ENCODE measurements around the gene ICE1. TPM values are rescaled to one million over a fixed set of nuclear protein-coding genes. Genes with fewer than 3 reads are reported as not detected.

Gene ICE1
- total RNA-seq, 1 donor from 2014 or later = 36.4 TPM

DNA sequence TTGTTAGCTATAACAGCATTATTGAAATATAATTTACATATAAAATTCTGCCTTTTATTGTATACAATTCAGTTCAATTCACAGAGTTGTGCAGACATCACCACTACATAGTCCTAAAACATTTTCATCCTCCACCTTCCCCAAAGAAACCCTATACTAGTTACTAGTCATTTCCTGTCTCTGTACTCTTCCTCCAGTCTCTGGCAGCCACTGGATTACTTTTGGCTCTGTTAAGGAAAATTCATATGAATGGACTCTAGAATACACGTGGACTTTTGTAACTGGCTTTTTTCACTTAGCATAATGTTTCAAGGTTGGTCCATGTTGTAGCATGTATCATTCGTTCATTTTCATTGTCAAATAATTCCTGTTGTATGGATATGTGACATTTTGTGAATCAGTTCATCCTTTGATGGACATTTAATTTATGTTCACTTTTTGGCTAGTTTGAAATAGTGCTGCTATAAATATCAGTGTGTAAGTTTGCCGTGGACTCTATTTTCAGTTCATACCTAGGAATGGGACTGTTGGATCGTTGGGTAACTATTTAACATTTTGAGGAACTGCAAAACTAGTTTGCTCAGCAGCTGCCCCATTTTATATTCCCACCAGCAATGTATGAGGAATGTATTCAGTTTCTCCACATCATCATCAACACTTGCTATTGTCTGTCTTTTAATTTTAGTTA is 9.7 kb downstream of the ICE1 start:
- Mint-ChIP-seq H3K27ac (ENCODE audit: unreplicated experiment) (peak overlapping the region; percentile 89), H3K36me3 (ENCODE audit: low read depth) (peaks cover 2% of the 10 kb centered on the region), H3K4me3 (ENCODE audit: unreplicated experiment) (peak overlapping the region; percentile 26), H3K9me3 (ENCODE audit: low read depth) (no peaks in the 10 kb centered on the region), H3K27me3 (ENCODE audit: low read depth) (no peaks in the 10 kb centered on the region), H3K4me1 (ENCODE audit: low read depth) (peaks cover 70% of the 10 kb centered on the region)
- no peak for DNase-seq (ENCODE audit: low spot score)
- TF ChIP-seq, protein P1, sequence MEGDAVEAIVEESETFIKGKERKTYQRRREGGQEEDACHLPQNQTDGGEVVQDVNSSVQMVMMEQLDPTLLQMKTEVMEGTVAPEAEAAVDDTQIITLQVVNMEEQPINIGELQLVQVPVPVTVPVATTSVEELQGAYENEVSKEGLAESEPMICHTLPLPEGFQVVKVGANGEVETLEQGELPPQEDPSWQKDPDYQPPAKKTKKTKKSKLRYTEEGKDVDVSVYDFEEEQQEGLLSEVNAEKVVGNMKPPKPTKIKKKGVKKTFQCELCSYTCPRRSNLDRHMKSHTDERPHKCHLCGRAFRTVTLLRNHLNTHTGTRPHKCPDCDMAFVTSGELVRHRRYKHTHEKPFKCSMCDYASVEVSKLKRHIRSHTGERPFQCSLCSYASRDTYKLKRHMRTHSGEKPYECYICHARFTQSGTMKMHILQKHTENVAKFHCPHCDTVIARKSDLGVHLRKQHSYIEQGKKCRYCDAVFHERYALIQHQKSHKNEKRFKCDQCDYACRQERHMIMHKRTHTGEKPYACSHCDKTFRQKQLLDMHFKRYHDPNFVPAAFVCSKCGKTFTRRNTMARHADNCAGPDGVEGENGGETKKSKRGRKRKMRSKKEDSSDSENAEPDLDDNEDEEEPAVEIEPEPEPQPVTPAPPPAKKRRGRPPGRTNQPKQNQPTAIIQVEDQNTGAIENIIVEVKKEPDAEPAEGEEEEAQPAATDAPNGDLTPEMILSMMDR (IDR thresholded peaks at IDR 0.05) = no peak

DNA sequence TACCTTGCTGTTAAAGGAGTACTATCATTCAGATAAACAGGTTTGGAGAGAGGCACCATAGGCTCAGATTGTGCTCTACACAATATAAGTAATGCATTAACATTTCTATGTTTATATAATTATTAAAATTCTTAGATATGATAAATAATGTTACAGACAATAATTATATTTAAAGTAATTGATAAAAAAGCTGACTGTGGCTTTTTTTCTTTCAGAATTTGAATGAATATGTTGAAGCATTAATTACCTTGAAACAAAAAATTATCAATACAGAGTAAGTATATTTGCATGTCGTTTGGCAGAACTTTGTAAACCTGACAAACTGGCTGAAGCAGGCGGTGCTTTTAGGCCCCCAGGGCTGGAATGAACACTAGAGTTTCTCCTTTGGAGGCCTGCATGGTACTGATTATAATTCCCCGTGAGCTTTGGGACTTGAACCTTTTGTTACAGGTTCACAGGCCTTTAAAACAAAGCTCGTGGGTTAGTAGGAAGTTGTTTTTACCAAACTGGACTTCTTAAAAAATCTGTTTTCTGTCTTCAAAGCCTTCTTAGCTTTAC is 13.8 kb downstream of the ICE1 start:
- Mint-ChIP-seq H3K4me1 (ENCODE audit: low read depth) (peaks cover 40% of the 10 kb centered on the region), H3K9me3 (ENCODE audit: low read depth) (no peaks in the 10 kb centered on the region), H3K36me3 (ENCODE audit: low read depth) (peaks cover 4% of the 10 kb centered on the region), H3K27me3 (ENCODE audit: low read depth) (no peaks in the 10 kb centered on the region), H3K27ac (ENCODE audit: unreplicated experiment) (no peak overlapping the region), H3K4me3 (ENCODE audit: unreplicated experiment) (no peak overlapping the region)
- TF ChIP-seq, protein P1 (IDR thresholded peaks at IDR 0.05) = no peak
- DNase-seq (ENCODE audit: low spot score) = no peak

DNA sequence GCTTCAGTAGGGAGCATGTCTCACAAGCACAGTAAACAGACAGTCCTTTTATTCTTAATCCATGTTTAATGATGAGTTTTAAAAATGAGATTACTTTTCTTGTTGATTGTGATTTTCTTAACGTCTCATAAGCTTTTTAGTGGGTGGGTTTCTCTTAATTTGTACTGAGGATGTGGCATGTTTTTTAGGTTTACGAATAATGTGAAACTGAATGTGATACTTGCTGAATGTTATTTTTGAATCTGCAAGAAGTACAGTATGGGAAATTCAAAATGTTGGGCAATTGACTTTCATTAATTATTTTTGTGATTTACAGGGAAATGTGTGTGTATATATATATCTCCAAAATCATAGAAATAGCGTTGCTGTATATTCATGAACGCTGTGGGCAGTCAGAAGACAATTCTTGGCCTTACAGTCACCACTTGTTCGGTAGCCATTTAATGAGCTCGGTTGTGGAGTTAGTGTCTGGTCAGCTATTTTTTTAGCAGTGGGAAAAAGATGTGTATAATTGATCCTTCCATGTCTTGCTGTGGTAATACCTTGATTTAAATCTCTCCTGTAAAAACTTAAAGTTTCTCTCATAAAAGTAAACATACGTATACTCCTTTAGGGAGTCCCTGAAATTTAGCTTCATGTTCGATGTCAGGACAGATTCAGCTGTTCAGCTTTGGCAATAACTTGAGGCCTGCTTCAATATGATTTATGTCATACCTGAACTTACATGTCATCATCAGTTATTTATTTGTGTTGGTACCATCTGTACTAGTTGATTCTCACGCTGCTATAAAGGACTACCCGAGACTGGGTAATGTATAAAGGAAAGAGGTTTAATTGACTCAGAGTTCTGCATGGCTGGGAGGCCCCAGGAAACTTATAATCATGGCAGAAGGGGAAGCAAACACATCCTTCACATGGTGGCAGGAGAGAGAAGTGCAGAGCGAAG is 15.0 kb downstream of the ICE1 start:
- Mint-ChIP-seq H3K27me3 (ENCODE audit: low read depth) (no peaks in the 10 kb centered on the region), H3K9me3 (ENCODE audit: low read depth) (no peaks in the 10 kb centered on the region), H3K4me1 (ENCODE audit: low read depth) (peaks cover 28% of the 10 kb centered on the region), H3K36me3 (ENCODE audit: low read depth) (peaks cover 12% of the 10 kb centered on the region), H3K27ac (ENCODE audit: unreplicated experiment) (no peak overlapping the region), H3K4me3 (ENCODE audit: unreplicated experiment) (no peak overlapping the region)
- DNase-seq (ENCODE audit: low spot score) = no peak
- TF ChIP-seq, protein P1 (IDR thresholded peaks at IDR 0.05) = no peak

DNA sequence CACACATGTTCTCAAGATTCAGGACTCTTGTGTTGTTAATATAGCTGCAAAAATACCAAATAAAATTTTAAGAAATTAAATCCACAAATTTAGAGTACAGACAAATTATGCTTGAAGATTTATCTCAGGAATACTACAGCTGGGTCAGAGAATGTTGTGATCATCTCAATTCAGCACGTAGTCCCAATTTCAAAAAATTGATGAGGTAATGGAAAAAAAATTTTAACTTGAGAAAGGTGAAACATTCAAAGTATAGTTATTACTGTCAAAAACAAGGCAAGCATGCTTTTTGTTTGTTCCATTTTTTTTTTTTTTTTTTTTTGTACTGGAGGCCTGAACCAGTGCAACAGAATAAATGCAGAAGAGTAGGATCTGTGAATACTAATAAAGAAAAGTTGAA is 29.4 kb downstream of the ICE1 start:
- no peak overlapping the region for H3K4me3 Mint-ChIP-seq (ENCODE audit: unreplicated experiment)
- no peaks in the 10 kb centered on the region for H3K9me3 Mint-ChIP-seq (ENCODE audit: low read depth)
- peaks cover 2% of the 10 kb centered on the region for H3K4me1 Mint-ChIP-seq (ENCODE audit: low read depth)
- H3K27ac Mint-ChIP-seq (ENCODE audit: unreplicated experiment) = no peak overlapping the region
- H3K27me3 Mint-ChIP-seq (ENCODE audit: low read depth) = no peaks in the 10 kb centered on the region
- DNase-seq (ENCODE audit: low spot score) = no peak
- peaks cover 18% of the 10 kb centered on the region for H3K36me3 Mint-ChIP-seq (ENCODE audit: low read depth)
- TF ChIP-seq, protein P1 (IDR thresholded peaks at IDR 0.05) = no peak

DNA sequence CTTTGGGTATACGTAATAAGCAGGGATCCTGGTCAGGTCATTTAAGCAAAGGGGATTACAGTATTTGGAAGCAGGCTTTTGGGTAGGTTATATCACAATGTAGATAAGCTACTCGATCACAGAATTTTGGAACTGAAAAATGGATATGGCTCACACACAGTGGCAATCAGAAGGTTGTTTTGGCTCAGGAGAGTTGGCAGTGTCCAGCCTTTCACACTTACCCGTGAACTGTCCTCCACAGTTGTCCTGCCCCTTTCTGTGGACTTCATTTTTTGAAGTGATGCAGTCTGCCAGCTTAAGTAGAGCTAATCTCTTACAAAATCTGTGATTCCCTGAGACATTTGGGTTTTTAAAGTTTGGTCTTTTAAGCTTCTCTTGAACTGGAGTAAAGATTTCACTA is 30.7 kb downstream of the ICE1 start:
- Mint-ChIP-seq H3K36me3 (ENCODE audit: low read depth) (peaks cover 24% of the 10 kb centered on the region), H3K4me1 (ENCODE audit: low read depth) (peaks cover 2% of the 10 kb centered on the region), H3K4me3 (ENCODE audit: unreplicated experiment) (no peak overlapping the region), H3K27me3 (ENCODE audit: low read depth) (no peaks in the 10 kb centered on the region), H3K9me3 (ENCODE audit: low read depth) (no peaks in the 10 kb centered on the region), H3K27ac (ENCODE audit: unreplicated experiment) (no peak overlapping the region)
- DNase-seq (ENCODE audit: low spot score) = no peak
- TF ChIP-seq, protein P1 (IDR thresholded peaks at IDR 0.05) = no peak

All from chondrocyte (in vitro differentiated cells).